Transverse colon (tissue), 4 donors: ENCODE measurements around the gene TNS1.
A peak's percentile ranks its signal among the peaks of the same experiment; 100 is the strongest.

Experiments used
- CTCF ChIP-seq, 5 experiments: fragments of 200-600 bp in 3 of 5; fragments of 450-650 bp in 2 of 5; sonication (generic) in 3 of 5; IDR thresholded peaks; 1 replicate in 2 of 5; 2 replicates in 3 of 5; pipeline ENCODE4 v1.5.1; 2016 to 2017; ENCODE audit warnings: antibody characterized with exemption in 5 of 5, inconsistent platforms in 3 of 5, mild to moderate bottlenecking in 2 of 5, moderate library complexity in 1 of 5
- EP300 ChIP-seq: sonication (generic); formaldehyde crosslinking; IDR thresholded peaks from one replicate; pipeline ENCODE4 v1.6.1; 2017; ENCODE audit warnings: antibody characterized with exemption, low read depth
- POLR2A ChIP-seq: fragments of 450-650 bp; IDR thresholded peaks from one replicate; pipeline ENCODE4 v1.6.1; 2016; ENCODE audit warnings: antibody characterized with exemption, mild to moderate bottlenecking, moderate library complexity
- POLR2AphosphoS5 ChIP-seq, 3 donors: sonication (generic); formaldehyde crosslinking; IDR thresholded peaks; one replicate each; pipeline ENCODE4 v1.6.1; 2016; ENCODE audit warnings: antibody characterized with exemption in 3 of 3

GRCh38 chr2:217919781-217920351, 82.9 kb downstream of the TNS1 start:
- no peak for TF ChIP-seq CTCF (IDR thresholded peaks at IDR 0.05)
- TF ChIP-seq POLR2AphosphoS5 (IDR thresholded peaks at IDR 0.05) = peak in 2 of 3 donors; percentile 46 to 55
- TF ChIP-seq POLR2A = no peak
- no peak for TF ChIP-seq EP300
